GM13977 (cell line): Measurements from ENCODE around the gene ZNF488.

Source experiments
- DNase-seq: peaks from one replicate; pipeline ENCODE4 v3.0.0; 2012; ENCODE audit warnings: low spot score
- in situ Hi-C: fragments of 300-500 bp; cut with MboI; formaldehyde crosslinking; loops from one replicate; pipeline ENCODE4 v1.12.0; 2022; ENCODE audit warnings: low sequenced_read_pairs, low pct_unique_long_range_greater_than_20kb, mixed read lengths, inconsistent platforms; ENCODE audit not compliant: unreplicated experiment
- TF ChIP-seq, protein P1 (sequence below): IDR thresholded peaks from 2 replicates; pipeline ENCODE4 v1.5.1; 2012; ENCODE audit warnings: mild to moderate bottlenecking, control low read depth; ENCODE audit not compliant: insufficient read depth; ENCODE audit errors: extremely low read depth, missing control alignments

The ZNF488 gene

DNA sequence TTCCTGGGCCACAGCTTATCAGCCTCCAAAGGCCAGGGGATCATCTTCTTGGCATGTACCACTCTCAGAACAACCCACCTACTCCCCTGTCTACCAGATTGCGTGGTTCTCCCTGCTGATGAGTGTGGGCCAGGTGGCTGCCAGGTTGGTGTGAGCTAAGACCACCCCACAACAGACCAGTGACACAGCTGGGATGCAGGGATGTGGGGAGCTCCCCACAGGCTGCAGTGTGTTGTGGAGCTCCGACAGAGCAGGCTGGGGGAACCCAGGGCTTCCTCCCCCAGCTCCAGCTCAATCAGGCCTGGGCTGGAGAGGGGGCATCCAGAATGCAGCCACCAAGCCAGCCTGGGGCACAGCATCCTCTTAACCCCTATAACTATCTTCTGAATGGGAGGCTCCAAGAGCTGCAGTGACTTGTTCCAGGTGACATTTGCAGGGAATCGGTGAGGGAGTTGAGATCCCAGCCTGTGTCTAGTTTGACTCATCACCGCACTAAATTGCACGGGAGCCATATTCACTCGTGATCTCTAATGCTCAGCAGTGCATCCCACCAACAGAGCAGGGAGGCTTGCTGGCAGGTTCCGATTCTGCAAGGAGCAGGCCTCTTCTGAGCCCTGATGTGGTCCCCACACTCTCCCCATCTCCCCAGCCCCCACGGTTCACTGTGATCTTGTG, 62.4 kb downstream of the ZNF488 start:
- TF ChIP-seq, protein P1, sequence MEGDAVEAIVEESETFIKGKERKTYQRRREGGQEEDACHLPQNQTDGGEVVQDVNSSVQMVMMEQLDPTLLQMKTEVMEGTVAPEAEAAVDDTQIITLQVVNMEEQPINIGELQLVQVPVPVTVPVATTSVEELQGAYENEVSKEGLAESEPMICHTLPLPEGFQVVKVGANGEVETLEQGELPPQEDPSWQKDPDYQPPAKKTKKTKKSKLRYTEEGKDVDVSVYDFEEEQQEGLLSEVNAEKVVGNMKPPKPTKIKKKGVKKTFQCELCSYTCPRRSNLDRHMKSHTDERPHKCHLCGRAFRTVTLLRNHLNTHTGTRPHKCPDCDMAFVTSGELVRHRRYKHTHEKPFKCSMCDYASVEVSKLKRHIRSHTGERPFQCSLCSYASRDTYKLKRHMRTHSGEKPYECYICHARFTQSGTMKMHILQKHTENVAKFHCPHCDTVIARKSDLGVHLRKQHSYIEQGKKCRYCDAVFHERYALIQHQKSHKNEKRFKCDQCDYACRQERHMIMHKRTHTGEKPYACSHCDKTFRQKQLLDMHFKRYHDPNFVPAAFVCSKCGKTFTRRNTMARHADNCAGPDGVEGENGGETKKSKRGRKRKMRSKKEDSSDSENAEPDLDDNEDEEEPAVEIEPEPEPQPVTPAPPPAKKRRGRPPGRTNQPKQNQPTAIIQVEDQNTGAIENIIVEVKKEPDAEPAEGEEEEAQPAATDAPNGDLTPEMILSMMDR = no peak
- no peak for DNase-seq
- in situ Hi-C loops = no loop called here

DNA sequence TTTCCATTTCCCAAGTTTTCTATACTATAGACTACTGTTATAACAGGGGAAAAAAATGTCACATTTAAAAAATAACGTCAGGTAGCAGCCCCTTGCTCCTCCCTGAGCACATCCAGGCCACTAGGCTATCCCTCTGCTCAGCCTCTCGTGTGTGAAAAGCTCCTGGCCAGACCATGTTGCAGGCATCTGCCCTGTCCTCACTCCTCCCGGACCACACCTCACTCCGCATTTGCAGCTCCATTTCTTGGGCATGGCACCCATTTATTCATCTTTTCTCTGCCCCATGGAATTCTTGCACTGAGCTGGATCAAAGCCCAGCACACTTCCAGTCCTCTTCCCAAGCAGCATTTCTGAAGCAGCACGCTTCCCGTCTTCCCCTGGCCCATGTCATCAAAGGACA, 63.3 kb downstream of the ZNF488 start:
- no peak for DNase-seq
- TF ChIP-seq, protein P1 = no peak
- in situ Hi-C loops = no loop called here

DNA sequence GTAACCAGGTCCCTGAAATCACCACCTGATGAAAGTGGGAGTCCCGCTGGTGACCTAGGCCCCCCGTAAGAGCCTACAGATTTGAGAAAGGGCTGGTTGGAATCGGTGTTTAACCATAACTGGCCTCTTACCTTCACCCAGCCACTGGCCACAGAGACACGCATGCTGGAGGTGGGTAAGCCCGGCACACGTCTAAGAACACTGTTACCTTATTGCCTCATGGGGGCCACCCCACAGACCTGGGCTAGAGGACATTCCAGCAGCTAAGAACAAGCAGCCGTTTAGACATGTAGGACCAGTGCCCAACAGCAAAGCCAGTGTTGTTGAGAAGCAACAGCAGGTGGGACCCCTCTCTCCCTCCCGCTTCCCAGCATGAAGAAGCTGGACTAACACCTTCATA, 64.3 kb downstream of the ZNF488 start:
- TF ChIP-seq, protein P1 = no peak
- no peak for DNase-seq
- in situ Hi-C loops = loop anchor here (10.0 kb wide), 1 partner anchor 295 kb away; no protein-coding TSS in a partner anchor

DNA sequence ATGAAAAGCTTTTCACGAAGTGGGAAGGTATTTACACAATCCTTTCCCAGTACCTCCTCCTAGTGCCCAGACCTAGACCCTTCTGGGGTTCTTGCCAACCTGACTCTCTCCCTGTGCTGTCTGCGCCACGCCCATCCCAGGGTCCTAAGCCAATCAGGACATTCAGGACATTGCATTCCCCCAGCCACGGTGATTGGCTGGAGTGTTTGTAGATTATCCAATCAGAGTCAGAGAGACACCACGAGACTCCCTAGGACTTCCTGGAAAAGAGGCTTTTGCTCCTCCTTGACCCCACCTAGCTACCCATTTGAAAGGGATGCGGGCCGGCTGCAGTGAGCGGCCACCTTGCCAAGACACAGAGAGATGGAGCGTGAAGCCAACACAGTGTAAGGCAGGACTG, 65.4 kb downstream of the ZNF488 start:
- DNase-seq = no peak
- in situ Hi-C loops = loop anchor here (10.0 kb wide), 1 partner anchor 294 kb away; no protein-coding TSS in a partner anchor
- TF ChIP-seq, protein P1 = no peak

DNA sequence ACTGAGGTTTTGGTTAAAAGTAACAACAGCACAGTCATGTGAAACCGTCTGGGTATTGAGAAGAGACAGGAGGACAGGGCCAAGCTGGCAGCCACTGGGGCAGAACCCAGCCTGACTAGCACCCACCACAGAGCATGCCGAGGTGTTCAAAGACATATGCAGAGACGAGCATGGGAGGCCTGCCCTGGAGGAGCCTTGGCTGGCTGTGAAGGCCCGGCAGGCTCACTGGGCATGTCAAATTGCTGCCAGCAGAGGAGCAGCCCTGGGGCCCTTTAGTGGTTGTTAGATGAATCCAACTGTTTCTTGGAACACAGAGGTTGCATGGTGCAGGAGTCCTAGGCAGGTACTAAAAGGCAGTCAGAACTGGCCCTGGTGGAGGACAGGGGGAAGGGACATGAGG, 66.8 kb downstream of the ZNF488 start:
- TF ChIP-seq, protein P1 = no peak
- no peak for DNase-seq
- in situ Hi-C loops = loop anchor here (10.0 kb wide), 1 partner anchor 292 kb away; no protein-coding TSS in a partner anchor

DNA sequence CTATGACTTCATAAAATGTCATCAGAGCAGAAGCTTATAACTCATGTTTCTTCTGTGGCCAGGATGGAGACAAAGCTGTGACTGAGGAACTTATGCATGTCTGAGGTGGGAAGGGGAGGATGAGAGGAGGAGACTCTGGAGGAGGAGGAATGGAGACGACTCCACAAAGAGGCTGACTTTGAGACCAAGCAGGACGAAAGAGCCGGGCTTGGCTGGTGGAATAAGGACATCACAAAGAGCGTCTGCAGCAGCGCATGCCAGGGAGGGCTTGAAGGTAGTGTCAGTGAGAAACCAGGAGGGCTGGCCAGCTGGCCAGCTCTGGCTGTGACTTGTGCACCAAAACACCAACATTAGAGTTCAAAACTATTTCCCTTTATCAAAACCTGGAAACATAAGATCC, 68.0 kb downstream of the ZNF488 start:
- in situ Hi-C loops = loop anchor here (10.0 kb wide), 1 partner anchor 291 kb away; no protein-coding TSS in a partner anchor
- DNase-seq = no peak
- TF ChIP-seq, protein P1 = no peak
